B cell (primary cell): Measurements from ENCODE around the gene PRSS36. TPM values are rescaled to one million over a fixed set of nuclear protein-coding genes. Genes with fewer than 3 reads are reported as not detected.

Source experiments
- ATAC-seq: fragments of 200-7000 bp; cut with Tn5 transposase; one replicate; pipeline ENCODE4 v1.10.0; 2021; ENCODE audit warnings: low read depth, mild to moderate bottlenecking, moderate number of reproducible peaks, moderate library complexity
- CTCF ChIA-PET: fragments of 350-600 bp; sonication (Branson Sonifier 250); formaldehyde crosslinking; loops from one replicate; lab custom pipeline; 2021; ENCODE audit warnings: antibody characterized with exemption, inconsistent platforms; lab: Charles Lee
- POLR2A ChIA-PET: fragments of 350-600 bp; sonication (Branson Sonifier 250); formaldehyde crosslinking; loops from one replicate; lab custom pipeline; 2021; ENCODE audit warnings: antibody characterized with exemption; lab: Charles Lee
- DNase-seq: peaks from one replicate; pipeline ENCODE4 v3.0.0; 2013
- H2AFZ ChIP-seq: 2 replicates; pipeline ENCODE4 v1.6.1; 2012; ENCODE audit warnings: mild to moderate bottlenecking, low read depth, low read length; ENCODE audit not compliant: insufficient read depth, poor library complexity, severe bottlenecking
- H3K27ac ChIP-seq, 2 donors: 1 replicate in 1 of 2; 2 replicates in 1 of 2; pipeline ENCODE4 v1.5.1; 2012 to 2013; ENCODE audit warnings: low read length in 2 of 2, mild to moderate bottlenecking in 2 of 2, moderate library complexity in 1 of 2
- H3K27me3 ChIP-seq, 4 experiments: fragments of 200-600 bp in 1 of 4; sonication (generic) in 1 of 4; replicated peaks in 1 of 4; 1 replicate in 2 of 4; 2 replicates in 2 of 4; pipeline versions ENCODE4 v1.6.1 to v1.7.0; 2013 to 2016; ENCODE audit warnings: low read length in 3 of 4, mild to moderate bottlenecking in 2 of 4, mixed read lengths in 1 of 4, moderate library complexity in 1 of 4; ENCODE audit not compliant: insufficient read depth in 4 of 4, control insufficient read depth in 3 of 4; ENCODE audit errors: control extremely low read depth in 1 of 4
- H3K36me3 ChIP-seq, 2 experiments: replicated peaks in 1 of 2; 1 replicate in 1 of 2; 2 replicates in 1 of 2; pipeline versions ENCODE4 v1.6.1 to v1.7.1; 2013; ENCODE audit warnings: low read length in 1 of 2; ENCODE audit not compliant: insufficient read depth in 2 of 2, control insufficient read depth in 1 of 2; ENCODE audit errors: control extremely low read depth in 1 of 2, extremely low read depth in 1 of 2
- H3K4me1 ChIP-seq, 2 donors: fragments of 200-600 bp in 1 of 2; sonication (generic) in 1 of 2; 1 replicate in 1 of 2; 2 replicates in 1 of 2; pipeline versions ENCODE4 v1.5.1 to v1.6.1; 2013 to 2017; ENCODE audit warnings: low read length in 2 of 2; ENCODE audit not compliant: control insufficient read depth in 2 of 2, insufficient read depth in 2 of 2
- H3K4me2 ChIP-seq: replicated peaks from 2 replicates; pipeline ENCODE3; 2012; ENCODE audit warnings: mild to moderate bottlenecking, low read depth, low read length; ENCODE audit not compliant: poor library complexity, severe bottlenecking
- H3K4me3 ChIP-seq, 5 experiments: fragments of 200-600 bp in 1 of 5; sonication (generic) in 1 of 5; 1 replicate in 3 of 5; 2 replicates in 2 of 5; pipeline versions ENCODE4 v1.5.1 to v1.7.0; 2011 to 2016; ENCODE audit warnings: low read length in 4 of 5, mild to moderate bottlenecking in 4 of 5, low read depth in 2 of 5, control low read depth in 1 of 5, moderate library complexity in 1 of 5; ENCODE audit not compliant: insufficient read depth in 1 of 5; ENCODE audit errors: control extremely low read depth in 1 of 5, extremely low read depth in 1 of 5
- H3K79me2 ChIP-seq: fragments of 200-600 bp; sonication (generic); one replicate; pipeline ENCODE4 v1.6.0; 2016; ENCODE audit warnings: low read length; ENCODE audit not compliant: control insufficient read depth, insufficient read depth
- H3K9ac ChIP-seq: fragments of 200-600 bp; sonication (generic); 2 replicates; pipeline ENCODE4 v1.6.1; 2017; ENCODE audit warnings: mild to moderate bottlenecking, low read length, moderate library complexity
- H3K9me3 ChIP-seq, 3 donors: one replicate each; pipeline versions ENCODE4 v1.6.1 to v1.7.1; 2013; ENCODE audit warnings: low read length in 2 of 3; ENCODE audit not compliant: control insufficient read depth in 2 of 3, insufficient read depth in 1 of 3; ENCODE audit errors: control extremely low read depth in 1 of 3
- H4K20me1 ChIP-seq: 2 replicates; pipeline ENCODE4 v1.6.0; 2012; ENCODE audit warnings: mild to moderate bottlenecking, low read length; ENCODE audit not compliant: insufficient read depth, control insufficient read depth, poor library complexity, severe bottlenecking
- H3K27ac Mint-ChIP-seq: one replicate; pipeline ENCODE4 v1.8.0; 2021; ENCODE audit warnings: mixed read lengths
- H3K27me3 Mint-ChIP-seq: one replicate; pipeline ENCODE4 v1.8.0; 2021; ENCODE audit warnings: mixed read lengths
- H3K4me1 Mint-ChIP-seq: one replicate; pipeline ENCODE4 v1.8.0; 2021; ENCODE audit warnings: mixed read lengths
- H3K4me3 Mint-ChIP-seq: one replicate; pipeline ENCODE4 v1.8.0; 2021; ENCODE audit warnings: mixed read lengths
- H3K9me3 Mint-ChIP-seq: one replicate; pipeline ENCODE4 v1.8.0; 2022; ENCODE audit warnings: mixed read lengths; ENCODE audit not compliant: insufficient read depth
- EZH2 ChIP-seq: IDR thresholded peaks from 2 replicates; pipeline ENCODE4 v1.6.1; 2012; ENCODE audit warnings: borderline replicate concordance, low read depth, mild to moderate bottlenecking, moderate library complexity, low read length; ENCODE audit not compliant: insufficient read depth, poor library complexity, severe bottlenecking
- WGBS: methylation state at CpG from one replicate; pipeline ENCODE4 v1.1.5; 2013; ENCODE audit warnings: missing lambda C conversion rate; ENCODE audit not compliant: insufficient coverage; 5-methylcytosine and 5-hydroxymethylcytosine counted together
- intact Hi-C: fragments of 100-400 bp; cut with micrococcal nuclease; formaldehyde crosslinking; loops from one replicate; pipeline ENCODE4 v1.10.0; 2022
- polyA plus RNA-seq: library from polyadenylated mRNA; depleted of rRNA; stranded (reverse); fragments of >200 nt; gene quantifications from 2 replicates; pipeline ENCODE4 v1.2.3, GENCODE V29; 2012
- total RNA-seq, 2 donors: library from RNA; stranded (reverse); fragments of 120-200 nt in 1 of 2; gene quantifications; 1 replicate in 1 of 2; 2 replicates in 1 of 2; pipeline versions ENCODE4 v1.2.3 to v1.2.4, GENCODE V29; 2013 to 2022
- TF ChIP-seq, protein P1 (sequence below): fragments of 200-600 bp; IDR thresholded peaks from one replicate; pipeline ENCODE4 v1.8.0; 2022; ENCODE audit warnings: antibody characterized with exemption, mild to moderate bottlenecking

PRSS36 gene
- total and polyA plus RNA-seq, 2 donors (not counting 1 experiment from before 2014, with no cell fraction given): 1.0 to 1.6 TPM

DNA sequence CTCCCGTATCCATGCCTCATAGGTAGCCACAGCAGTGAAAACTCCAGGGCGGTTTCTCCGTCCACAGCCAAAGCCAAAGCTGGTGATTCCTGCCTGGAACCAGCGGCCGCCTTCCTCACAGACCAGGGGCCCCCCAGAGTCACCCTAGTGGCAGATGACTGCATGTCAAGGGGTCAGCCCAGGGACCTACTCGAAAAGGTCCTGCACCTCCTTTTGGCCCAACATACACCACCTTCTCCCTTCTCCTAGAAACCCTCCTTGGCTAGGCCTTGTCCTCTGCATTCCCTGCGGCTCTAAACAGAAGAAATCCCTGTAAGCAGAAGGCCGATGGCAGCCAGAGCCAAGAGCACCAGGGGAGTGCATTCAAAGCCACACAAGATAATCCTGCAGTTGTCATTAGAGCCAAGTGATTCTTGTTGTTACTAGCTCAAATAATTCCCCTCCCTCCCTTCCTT is 6.1 kb downstream of the PRSS36 start:
- TF ChIP-seq EZH2: no peak
- TF ChIP-seq, protein P1, sequence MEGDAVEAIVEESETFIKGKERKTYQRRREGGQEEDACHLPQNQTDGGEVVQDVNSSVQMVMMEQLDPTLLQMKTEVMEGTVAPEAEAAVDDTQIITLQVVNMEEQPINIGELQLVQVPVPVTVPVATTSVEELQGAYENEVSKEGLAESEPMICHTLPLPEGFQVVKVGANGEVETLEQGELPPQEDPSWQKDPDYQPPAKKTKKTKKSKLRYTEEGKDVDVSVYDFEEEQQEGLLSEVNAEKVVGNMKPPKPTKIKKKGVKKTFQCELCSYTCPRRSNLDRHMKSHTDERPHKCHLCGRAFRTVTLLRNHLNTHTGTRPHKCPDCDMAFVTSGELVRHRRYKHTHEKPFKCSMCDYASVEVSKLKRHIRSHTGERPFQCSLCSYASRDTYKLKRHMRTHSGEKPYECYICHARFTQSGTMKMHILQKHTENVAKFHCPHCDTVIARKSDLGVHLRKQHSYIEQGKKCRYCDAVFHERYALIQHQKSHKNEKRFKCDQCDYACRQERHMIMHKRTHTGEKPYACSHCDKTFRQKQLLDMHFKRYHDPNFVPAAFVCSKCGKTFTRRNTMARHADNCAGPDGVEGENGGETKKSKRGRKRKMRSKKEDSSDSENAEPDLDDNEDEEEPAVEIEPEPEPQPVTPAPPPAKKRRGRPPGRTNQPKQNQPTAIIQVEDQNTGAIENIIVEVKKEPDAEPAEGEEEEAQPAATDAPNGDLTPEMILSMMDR: no peak
- H3K4me3 Mint-ChIP-seq: peak overlapping the region; percentile 77
- peak overlapping the region; percentile 50 for H3K27ac Mint-ChIP-seq
- H3K27me3 ChIP-seq: peaks cover 0 to 3% (median 0%) of the 10 kb centered on the region in 4 experiments
- WGBS: 94% methylated on average over 8 of the region's 8 CpGs
- H3K4me1 Mint-ChIP-seq: peaks cover 9% of the 10 kb centered on the region
- no peaks in the 10 kb centered on the region for H3K9me3 ChIP-seq
- ChIA-PET CTCF (interaction anchor here (1.9 to 5.9 kb wide), 8 partner anchors 15 to 299 kb away, joined by 6 to 56 read pairs (median 16); partner anchors contain the start of genes FUS, HSD3B7, PYDC1 and ZNF646), POLR2A (interaction anchor here (2.7 kb wide), 1 partner anchor 36 kb away, joined by 44 read pairs; the partner anchor contains the start of gene FUS)
- peak overlapping the region; percentile 96 for H3K4me2 ChIP-seq
- H2AFZ ChIP-seq: no peak overlapping the region
- peaks cover 13% of the 10 kb centered on the region for H3K27me3 Mint-ChIP-seq
- H3K4me1 ChIP-seq: peaks cover 6 to 13% of the 10 kb centered on the region in 2 donors
- H3K27ac ChIP-seq: no peak overlapping the region
- ATAC-seq (no peak), DNase-seq (peak; percentile 7)
- H3K9me3 Mint-ChIP-seq: no peaks in the 10 kb centered on the region
- no peaks in the 10 kb centered on the region for H4K20me1 ChIP-seq
- H3K4me3 ChIP-seq: no peak overlapping the region
- intact Hi-C loops: loop anchor here (2.0 kb wide), 2 partner anchors 35 to 59 kb away; partner anchors contain the start of genes BCKDK and PYCARD
- H3K79me2 ChIP-seq: no peaks in the 10 kb centered on the region
- H3K36me3 ChIP-seq: no peaks in the 10 kb centered on the region
- H3K9ac ChIP-seq: no peak overlapping the region
